ENCODE results near the gene MAN1B1. TPM values are rescaled to one million over a fixed set of nuclear protein-coding genes. Genes with fewer than 3 reads are reported as not detected.

The MAN1B1 gene
- total RNA-seq, 4 donors from 2014 or later: 52.1 to 99.2 (median 63.1) TPM

DNA sequence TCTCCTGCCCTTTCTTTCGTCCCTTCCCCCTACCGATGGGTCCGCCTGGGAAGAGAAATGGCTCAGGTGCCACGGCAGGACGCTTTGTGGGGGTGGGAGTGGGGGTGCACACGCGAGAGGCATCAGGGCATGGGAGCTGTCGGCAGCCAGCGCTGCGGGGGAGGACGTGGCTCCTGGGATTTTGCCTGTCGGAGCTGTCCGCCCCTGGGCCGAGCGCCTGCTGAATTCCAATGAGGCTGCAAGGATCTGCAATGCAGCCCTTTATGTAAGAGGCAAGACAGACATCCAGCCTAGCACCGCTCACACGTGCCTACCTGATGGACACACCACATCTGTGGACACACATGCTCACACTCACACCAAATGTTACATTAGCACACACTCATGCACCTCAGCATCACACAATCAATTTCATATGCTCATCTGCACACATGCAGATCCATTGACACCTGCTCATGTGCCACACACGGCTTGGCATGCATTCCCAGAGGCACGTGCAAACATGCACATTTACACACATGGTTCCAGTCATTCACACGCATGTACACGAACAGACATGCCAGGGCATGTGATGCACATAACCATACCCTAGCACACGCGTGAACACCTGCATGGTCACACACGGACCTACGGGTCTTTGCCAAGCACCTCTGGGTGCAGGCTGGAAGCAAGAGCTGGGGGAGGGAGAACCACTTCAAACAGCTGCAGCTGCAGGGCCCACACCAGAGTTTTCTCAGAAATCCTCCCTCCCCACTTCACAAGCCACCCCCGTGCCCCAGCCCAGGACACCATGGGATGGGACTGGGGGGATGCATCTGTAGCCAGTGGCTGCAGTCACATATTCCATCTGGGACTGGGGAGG, 53.6 kb downstream of the MAN1B1 start:
- no peaks in the 10 kb centered on the region for H3K9me3 ChIP-seq
- H3K27me3 ChIP-seq: peaks cover 91% of the 10 kb centered on the region
- 50% methylated on average over 16 of the region's 26 CpGs for WGBS
- no peaks in the 10 kb centered on the region for H3K36me3 ChIP-seq
- H3K4me3 ChIP-seq: no peak overlapping the region
- no peak for DNase-seq (ENCODE audit: low spot score in 2 of 2)
- H3K4me1 ChIP-seq: peaks cover 14% of the 10 kb centered on the region
- no peak overlapping the region for H3K27ac ChIP-seq
- TF ChIP-seq POLR2A (IDR thresholded peaks at IDR 0.05) (no peak), EP300 (IDR thresholded peaks at IDR 0.05) (no peak), POLR2AphosphoS5 (IDR thresholded peaks at IDR 0.05) (no peak)
- TF ChIP-seq, protein P1, sequence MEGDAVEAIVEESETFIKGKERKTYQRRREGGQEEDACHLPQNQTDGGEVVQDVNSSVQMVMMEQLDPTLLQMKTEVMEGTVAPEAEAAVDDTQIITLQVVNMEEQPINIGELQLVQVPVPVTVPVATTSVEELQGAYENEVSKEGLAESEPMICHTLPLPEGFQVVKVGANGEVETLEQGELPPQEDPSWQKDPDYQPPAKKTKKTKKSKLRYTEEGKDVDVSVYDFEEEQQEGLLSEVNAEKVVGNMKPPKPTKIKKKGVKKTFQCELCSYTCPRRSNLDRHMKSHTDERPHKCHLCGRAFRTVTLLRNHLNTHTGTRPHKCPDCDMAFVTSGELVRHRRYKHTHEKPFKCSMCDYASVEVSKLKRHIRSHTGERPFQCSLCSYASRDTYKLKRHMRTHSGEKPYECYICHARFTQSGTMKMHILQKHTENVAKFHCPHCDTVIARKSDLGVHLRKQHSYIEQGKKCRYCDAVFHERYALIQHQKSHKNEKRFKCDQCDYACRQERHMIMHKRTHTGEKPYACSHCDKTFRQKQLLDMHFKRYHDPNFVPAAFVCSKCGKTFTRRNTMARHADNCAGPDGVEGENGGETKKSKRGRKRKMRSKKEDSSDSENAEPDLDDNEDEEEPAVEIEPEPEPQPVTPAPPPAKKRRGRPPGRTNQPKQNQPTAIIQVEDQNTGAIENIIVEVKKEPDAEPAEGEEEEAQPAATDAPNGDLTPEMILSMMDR (IDR thresholded peaks at IDR 0.05): no peak

DNA sequence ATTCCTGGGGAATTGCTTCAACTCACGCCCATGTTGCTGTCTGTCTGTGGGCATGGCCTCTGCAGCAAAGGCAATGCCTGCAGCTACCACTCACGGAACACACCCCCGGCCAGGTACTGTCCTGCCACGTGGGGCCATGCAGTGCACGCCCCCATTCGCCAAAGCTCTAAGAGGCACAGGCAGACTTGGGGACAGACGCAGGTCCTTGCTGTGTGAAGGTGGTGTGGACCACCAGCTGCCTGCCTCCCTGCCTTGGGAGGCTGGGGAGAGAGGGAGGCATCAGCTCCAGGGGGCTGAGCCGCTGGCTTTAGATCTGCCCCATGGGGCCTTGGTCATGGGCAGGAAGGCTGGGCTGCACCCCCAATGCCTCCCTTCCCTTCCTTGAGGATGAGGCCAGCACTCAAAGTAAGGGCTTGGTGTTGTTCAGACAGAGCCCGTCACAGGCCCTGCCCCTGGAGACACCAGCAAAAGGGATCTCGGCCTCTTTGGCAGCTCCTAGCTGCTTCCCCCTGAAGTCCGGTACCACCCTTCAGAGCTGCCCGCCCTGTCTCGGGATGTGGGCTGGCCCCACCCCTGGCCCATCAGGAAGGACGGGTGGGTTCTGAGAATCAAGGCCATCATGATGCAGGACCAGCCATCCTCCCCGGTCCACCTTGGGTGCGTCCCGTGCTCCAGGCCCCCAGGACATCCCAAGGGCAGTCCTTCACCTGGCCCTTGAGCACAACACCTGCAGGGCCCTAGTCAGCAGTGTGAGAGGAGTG, 54.4 kb downstream of the MAN1B1 start:
- 66% methylated on average over 6 of the region's 17 CpGs for WGBS
- TF ChIP-seq, protein P1 (IDR thresholded peaks at IDR 0.05): no peak
- no peak for TF ChIP-seq EP300 (IDR thresholded peaks at IDR 0.05)
- no peak for TF ChIP-seq POLR2A (IDR thresholded peaks at IDR 0.05)
- TF ChIP-seq POLR2AphosphoS5 (IDR thresholded peaks at IDR 0.05): no peak
- Histone ChIP-seq H3K27me3 (peaks cover 91% of the 10 kb centered on the region), H3K4me1 (peaks cover 14% of the 10 kb centered on the region), H3K9me3 (no peaks in the 10 kb centered on the region), H3K36me3 (no peaks in the 10 kb centered on the region), H3K4me3 (no peak overlapping the region), H3K27ac (no peak overlapping the region)
- DNase-seq (ENCODE audit: low spot score in 2 of 2): no peak

DNA sequence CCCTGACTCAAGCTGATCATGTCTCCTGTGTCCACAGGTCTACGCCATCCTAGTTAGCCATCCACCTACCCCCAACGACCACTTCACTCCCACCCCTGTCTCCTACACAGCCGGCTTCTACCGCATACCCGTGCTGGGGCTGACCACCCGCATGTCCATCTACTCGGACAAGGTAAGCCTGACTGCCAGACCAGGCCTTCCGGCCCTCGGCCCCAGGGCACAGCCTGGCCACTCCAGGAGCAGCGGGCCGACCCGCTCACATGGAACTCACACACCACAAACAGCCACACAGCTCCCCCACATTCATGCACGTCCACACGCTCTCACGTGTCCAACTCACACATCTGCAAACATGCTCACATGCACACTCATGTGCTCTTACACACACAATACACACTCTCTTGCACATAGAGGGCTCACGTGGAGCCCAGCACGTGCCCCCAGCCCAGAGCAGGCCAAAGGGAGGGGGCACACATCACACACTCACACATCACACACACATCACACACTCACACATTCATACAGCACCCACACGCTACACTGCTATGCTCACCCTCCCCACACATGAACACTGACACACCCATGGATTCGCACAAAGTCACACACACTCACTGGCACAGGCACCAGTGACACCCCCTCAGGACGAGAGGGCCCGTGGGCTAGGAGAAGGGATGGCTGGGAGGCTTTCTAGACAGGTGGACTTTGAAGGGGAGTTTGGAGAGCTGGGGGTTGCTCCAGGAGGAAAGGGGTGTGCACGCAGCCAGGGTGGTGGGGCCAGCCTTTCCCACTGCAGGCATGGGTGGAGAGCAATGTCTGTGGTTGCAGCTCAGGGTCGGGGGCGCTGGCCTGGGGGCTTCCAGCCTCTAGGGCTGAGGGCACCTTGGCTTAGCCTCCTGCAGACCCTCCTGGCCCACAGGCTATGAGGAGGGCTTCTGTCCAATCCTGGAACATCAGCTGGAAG, 55.5 kb downstream of the MAN1B1 start:
- Histone ChIP-seq H3K4me3 (no peak overlapping the region), H3K9me3 (no peaks in the 10 kb centered on the region), H3K27me3 (peaks cover 91% of the 10 kb centered on the region), H3K4me1 (peaks cover 11% of the 10 kb centered on the region), H3K36me3 (no peaks in the 10 kb centered on the region), H3K27ac (no peak overlapping the region)
- 74% methylated on average over 22 of the region's 24 CpGs for WGBS
- no peak for TF ChIP-seq EP300 (IDR thresholded peaks at IDR 0.05)
- TF ChIP-seq, protein P1 (IDR thresholded peaks at IDR 0.05): no peak
- TF ChIP-seq POLR2AphosphoS5 (IDR thresholded peaks at IDR 0.05): no peak
- no peak for TF ChIP-seq POLR2A (IDR thresholded peaks at IDR 0.05)
- no peak for DNase-seq (ENCODE audit: low spot score in 2 of 2)

DNA sequence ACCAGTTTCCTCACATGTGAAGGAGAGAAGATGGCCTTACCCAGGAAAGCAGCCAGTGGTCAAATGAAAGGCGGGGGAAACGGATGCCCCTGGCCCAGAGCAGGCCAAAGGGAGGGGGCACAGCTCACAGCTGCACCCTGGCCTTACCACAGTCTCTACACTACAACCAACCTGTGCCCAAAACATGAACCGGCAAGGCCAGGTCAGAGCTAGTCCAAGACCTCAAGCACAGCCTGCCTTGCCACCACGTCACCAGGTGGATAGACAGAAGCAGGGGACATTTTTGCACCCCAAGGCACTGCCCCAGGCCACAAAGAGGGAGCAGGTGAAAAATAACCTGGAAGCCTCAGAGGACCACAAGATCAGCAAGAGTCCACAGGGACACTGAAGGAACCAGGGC, 56.7 kb downstream of the MAN1B1 start:
- TF ChIP-seq POLR2AphosphoS5 (IDR thresholded peaks at IDR 0.05) (no peak), POLR2A (IDR thresholded peaks at IDR 0.05) (no peak), EP300 (IDR thresholded peaks at IDR 0.05) (no peak)
- TF ChIP-seq, protein P1 (IDR thresholded peaks at IDR 0.05): no peak
- no peak for DNase-seq (ENCODE audit: low spot score in 2 of 2)
- WGBS: 49% methylated on average over 4 of the region's 4 CpGs
- Histone ChIP-seq H3K27ac (no peak overlapping the region), H3K36me3 (no peaks in the 10 kb centered on the region), H3K9me3 (no peaks in the 10 kb centered on the region), H3K27me3 (peaks cover 91% of the 10 kb centered on the region), H3K4me1 (peaks cover 11% of the 10 kb centered on the region), H3K4me3 (no peak overlapping the region)
